NCI-H748 (cell line): ENCODE data around the gene MPP1.

Experiments
- DNase-seq: peaks from one replicate; lab custom pipeline; 2025; ENCODE audit not compliant: unreplicated experiment; lab: John Stamatoyannopoulos, UW

Gene MPP1

GRCh38 chrX:154733066-154733425 lies 72.2 kb downstream of the MPP1 start:
- no peak for DNase-seq

- no peak for DNase-seq
These were observed 72.7 kb downstream of the MPP1 start for GRCh38 chrX:154732421-154733065.

GRCh38 chrX:154731881-154732280 lies 73.4 kb downstream of the MPP1 start:
- DNase-seq = no peak

GRCh38 chrX:154731184-154731583 lies 74.1 kb downstream of the MPP1 start:
- DNase-seq = no peak

- no peak for DNase-seq
These were observed 74.9 kb downstream of the MPP1 start for GRCh38 chrX:154730253-154730891.

GRCh38 chrX:154729439-154729838 lies 75.8 kb downstream of the MPP1 start:
- DNase-seq = no peak
